HG03354 (cell line): Measurements from ENCODE around the gene COQ6.
A peak's percentile ranks its signal among the peaks of the same experiment; 100 is the strongest.
"Not testable (repeated sequence)": the region's sequence is repeated elsewhere in the genome, so short reads cannot be mapped to it uniquely, and the experiment has no call there.

Experiments used
- ATAC-seq: cut with Tn5 transposase; IDR thresholded peaks from one replicate; pipeline ENCODE4 v1.9.1; 2021; ENCODE audit warnings: mild to moderate bottlenecking; ENCODE audit not compliant: unreplicated experiment, poor library complexity, severe bottlenecking

The COQ6 gene

DNA sequence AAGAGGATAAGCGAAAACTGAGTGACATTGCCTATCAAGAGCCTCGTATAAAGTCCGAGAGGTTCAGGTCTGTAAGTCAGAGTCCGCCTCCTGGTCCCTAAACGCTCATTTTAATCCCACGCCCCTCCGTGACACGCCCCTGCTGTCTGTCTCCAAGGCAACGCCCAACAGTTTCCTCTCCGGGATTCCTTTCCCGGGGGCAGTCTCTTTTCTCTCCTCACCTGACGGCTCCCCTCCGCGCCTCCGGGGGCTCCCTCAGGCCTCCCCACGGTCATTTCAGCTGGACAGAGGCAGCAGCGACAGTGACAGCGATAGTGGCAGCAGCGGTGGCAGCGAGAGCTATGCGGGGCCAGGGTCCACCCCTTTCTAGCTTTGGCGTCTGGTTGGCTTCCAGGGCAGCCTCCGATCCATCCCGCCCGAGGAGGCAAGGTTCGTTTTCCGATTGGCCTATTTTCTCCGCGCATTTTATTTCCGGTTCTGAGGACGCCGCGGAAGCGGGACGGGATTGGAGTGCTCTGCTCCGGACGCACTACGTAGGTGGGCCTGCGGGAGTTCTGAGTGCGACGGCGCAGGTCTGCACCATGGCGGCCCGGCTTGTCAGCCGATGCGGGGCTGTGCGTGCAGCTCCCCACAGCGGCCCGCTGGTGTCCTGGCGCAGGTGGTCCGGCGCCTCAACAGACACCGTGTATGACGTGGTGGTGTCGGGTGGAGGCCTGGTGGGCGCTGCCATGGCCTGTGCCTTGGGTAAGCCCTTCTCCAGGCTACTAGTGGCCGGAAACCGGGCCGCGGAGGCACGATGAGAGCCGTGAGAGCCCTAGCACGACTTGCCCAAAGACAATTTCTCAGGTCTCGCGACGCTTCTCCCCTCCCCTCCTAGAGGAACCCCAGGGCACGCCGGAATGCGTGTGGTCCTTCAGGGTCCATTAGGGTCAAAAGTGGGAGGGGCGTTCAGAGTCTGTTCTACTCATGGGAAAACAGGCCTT lies at the start of gene COQ6, which contains the start of gene FAM161B:
COQ6 (plus strand) TSS at position 551 of the 983 bp plus-strand sequence; CDS start at position 582, 31 bp downstream.
FAM161B (minus strand) TSS at position 343 of the 983 bp plus-strand sequence; CDS start at position 275, 68 bp downstream.
- ATAC-seq: peak; percentile 92

DNA sequence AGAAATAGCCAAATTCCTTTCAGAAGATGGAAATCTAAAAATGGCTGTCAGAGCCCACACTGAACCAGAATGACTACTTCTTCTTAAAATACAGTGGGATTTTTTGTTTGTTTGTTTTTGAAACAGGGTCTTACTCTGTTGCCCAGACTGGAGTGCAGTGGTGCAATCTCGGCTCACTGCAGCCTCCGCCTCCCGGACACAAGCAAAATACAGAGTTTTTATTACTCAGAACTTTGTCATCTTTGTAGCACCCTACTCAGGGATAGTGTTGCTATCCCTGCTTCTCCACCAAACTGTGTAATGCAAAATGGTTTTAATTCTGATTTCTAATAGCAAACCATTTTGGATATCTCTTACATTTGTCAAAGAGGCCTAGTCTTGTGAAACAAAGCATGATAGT lies 47.1 kb upstream of the COQ6 start:
- ATAC-seq: no peak

DNA sequence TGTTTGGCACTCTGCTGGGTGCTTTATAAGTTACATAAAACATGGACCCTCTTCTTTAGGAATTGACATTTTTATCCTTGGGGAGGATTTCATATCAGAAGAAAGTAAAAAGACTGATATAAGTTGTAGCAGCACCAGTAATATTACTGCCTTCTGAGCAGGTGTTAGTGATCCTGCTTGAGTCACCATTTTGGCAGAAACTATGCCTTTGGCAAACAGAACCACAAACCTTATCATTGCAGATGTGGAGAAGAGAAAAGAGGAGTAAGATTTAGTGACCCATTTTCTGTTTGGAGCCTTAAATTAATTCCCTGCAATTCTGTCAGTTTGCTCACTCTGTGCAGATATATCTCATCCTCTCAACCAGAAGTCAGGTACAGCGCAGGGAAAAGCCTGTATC lies 40.4 kb upstream of the COQ6 start:
- no peak for ATAC-seq

DNA sequence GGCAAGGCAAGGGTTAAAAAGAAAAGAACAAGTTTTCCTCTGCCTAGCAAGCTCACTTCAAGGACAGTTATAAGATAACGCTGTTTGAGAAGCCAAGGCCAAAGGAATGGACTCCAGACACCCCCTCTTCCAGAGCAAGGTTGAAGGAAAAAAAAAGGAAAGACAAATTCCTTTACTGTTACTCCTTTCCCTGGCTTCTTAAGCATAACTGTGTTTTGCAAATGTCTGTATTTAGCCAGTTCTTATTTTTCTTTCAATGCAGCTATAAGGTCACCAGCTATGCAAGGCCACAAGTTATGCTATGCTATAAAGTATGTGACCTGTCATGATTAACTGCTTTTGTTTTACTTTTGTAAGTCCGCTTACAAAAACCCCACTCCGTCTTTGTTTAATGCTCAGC lies 36.8 kb upstream of the COQ6 start:
- ATAC-seq: no peak

DNA sequence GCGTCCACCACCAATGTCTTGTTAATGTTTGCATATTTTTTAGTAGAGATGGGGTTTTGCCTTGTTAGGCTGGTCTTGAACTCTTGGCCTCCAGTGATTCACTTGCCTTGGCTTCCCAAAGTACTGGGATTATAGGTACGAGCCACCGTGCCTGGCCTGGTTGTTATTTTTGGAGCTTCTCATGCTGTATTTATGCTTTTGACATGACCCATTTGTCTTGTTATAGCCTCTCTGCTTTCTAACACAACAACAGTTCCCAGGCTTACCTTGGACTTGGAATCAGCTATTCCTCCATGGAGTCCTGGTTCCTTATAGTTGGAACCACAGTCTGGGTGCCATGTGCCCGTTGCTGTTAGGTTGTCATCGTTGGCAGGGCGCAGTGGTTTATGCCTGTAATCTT lies 33.8 kb upstream of the COQ6 start:
- no peak for ATAC-seq

DNA sequence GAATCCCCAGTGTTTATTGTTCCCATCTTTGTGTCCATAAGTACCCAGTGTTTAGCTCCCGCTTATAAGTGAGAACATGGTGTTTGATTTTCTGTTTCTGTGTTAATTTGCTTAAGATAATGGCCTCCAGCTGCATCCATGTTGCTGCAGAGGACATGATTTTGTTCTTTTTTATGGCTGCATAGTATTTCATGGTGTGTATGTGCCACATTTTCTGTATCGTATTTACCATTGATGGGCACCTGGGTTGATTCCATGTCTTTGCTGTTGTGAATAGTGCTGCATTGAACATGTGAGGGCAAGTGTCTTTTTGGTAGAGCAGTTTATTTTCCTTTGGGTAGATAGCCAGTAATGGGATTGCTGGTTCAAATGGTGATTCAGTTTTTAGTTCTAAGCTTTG lies 30.6 kb upstream of the COQ6 start:
- ATAC-seq: not testable (repeated sequence)

DNA sequence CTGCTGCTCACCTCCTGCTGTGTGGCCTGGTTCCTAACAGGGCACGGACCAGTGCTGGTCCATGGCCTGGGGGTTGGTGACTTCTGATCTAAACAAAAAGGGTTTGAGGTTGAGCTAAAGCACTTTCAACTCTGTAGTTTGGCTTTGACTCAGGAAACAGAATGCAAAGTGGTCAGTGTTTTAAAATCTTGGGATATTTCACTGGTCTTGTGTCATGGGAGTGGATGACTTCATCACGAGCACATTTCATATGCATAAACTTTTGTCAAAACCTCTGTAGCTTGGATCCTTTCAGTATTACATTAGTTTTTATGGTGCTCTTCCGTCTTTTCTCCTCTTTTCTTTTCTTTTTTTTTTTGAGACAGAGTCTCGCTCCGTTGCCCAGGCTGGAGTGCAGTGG lies 25.8 kb upstream of the COQ6 start:
- ATAC-seq: no peak

DNA sequence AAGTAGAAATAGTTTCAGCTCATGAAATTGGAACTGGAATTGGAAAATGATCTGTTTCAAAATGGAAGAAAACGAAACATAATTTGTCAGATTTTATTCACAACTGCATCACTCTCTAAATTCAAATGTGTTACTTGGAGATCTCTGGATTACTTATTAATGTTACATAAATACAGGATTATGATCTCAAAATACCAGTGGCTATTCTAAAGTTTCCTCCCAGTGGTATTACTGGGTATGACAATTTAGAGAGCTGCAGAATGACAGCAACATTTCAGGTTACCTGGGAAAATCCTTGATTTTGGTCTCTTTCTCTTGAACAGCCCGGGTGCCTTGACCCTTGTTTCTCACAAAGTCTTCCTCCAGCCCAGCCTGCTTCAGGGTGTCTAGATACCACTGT lies 14.4 kb upstream of the COQ6 start:
- ATAC-seq: no peak

DNA sequence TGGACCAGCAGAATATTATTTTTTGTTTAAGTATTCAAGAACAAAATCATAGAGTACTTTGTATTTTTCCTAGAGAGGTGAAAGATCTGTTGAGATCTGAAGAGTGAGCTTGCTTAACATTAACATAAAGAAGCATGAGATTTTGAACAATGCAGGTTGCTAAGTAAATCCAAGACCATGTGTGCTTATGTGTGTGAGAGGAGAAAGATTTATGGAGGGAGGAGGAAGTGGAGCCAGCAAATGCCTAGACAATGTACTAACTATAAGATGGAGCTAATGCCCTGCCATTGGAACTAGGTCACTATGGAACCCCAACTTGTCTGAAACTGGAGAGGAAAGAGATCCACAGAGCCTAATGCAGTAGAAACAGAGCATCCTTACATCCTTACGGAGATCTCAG lies 13.6 kb upstream of the COQ6 start:
- ATAC-seq: no peak

DNA sequence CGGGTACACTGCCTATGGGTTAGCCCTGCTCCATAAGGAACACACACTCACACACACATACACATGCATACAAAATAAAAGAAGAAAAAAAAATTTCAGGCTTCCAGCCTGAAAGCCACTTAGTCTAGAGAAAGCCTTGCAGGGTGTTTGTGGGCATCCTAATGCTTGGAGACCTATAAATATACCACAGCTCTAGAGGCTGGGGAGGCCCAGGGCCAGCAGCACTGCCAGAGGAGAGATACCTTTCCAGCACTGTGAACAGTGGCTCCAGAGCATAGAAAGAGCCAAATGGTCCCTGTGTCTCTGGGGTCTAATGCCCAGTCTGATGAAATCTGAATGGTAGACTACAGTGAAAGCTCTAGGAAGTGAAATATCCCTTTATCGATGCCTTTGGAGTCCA lies 13.1 kb upstream of the COQ6 start:
- no peak for ATAC-seq

DNA sequence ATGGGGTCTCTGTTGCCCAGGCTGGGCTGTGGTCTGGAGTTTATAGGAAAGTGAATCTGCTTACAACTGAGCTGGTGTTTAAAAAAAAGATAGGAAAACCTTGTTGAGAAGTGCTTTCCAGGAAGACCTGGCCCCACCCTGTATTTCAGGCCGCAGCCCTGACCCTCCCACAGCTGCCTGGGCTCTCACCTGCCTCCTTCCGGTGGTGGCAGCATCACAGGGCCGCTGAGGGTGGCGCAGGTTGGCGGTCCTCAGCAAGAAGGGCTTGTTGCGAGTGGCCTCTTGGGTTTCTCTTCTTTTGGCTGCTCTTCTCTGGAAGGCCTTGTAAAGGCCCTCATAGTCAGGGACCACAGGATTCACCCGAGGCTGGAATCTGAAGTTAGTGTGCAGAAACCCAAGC lies 7.9 kb upstream of the COQ6 start:
- ATAC-seq: no peak

DNA sequence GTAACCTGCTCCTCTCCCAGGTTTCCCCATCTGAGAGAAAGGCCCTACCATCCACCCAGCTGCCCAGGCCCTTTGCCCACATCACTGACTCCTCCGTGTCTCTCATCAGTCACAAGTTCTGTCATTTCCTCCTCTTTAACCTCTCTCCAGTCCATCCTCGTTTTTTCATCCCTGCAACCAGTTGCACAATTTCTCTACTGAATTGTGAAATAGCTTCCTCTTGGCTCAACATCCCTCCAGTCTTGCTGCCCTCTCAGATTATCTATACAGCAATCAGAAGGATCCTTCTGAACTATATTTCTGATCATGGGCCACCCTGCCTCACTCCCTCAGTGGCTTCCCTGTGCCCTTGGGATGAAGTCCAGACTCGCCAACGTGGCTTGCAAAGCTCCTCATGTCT lies 7.0 kb upstream of the COQ6 start:
- no peak for ATAC-seq

DNA sequence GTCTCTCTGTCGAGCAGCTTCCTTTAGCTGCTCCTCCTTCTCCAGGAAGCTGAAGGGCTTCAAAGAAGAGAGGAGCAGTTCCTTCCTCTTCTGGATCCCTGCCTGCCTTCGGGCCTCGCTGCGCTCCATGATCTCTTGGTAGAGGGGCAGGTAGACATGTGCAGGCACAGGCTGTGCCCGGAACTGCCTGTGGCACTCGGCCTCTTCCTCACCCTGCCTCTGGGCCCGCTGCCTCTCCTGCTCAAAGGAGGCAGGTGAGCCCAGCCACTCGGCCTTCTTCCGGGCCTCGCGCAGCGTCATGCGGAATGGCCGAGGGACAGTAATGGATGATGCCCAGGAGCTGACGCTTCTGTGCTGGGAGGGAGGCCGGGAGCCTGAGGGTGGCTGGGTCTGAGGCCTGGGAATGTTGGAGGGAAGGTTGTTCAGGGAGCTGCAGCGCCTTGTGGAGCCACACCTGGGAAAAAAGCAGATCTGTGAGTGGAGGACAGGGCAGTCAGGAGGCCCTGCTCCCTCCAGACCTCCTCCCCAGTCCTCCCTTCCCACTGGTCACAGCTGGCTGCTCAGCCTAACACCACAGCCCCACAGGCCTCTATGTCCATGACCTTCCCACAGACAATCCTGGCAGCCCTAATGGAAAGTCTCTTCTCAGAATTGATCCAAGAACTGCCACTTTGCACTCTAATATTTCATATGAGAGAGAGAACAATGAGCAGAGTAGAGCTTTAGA lies 5.5 kb upstream of the COQ6 start:
- no peak for ATAC-seq

DNA sequence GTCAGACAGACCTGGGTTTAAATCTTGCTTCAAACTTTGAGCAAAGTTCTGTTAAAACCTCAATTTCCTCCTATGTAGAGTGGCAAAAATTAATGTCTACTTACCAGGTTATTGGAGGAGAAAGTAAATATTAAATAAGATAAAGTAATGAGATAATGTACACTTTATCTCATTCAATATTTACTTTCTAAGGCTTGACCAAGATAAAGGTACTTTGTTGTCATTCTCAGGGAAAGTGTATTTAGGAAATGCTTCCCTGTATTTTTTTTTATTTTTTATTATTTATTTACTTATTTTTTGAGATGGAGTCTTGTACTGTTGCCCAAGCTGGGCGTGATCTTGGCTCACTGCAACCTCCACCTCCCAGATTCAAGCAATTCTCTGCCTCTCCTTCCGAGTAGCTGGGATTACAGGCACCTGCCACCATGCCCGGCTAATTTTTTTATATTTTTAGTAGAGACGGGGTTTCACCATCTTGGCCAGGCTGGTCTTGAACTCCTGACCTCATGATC lies 4.9 kb upstream of the COQ6 start:
- no peak for ATAC-seq

DNA sequence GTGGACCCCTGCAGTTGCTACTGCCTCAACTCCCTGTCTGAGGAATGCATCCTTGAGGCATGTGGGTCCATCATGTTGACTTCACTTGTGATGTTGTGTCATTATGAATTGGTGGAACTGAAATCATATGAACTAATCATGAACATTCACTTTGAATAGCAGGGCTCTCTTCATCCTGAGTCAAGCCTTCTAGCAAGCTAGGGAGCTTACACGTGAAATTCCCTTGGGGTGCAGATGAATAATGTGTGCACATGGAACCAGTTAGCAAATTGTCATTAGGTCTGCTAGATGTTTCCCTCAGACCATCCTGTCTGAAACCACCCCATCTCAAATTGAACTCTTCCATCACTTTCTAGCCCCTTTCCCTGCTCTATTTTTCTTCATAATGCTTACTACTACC lies 3.6 kb downstream of the COQ6 start:
- no peak for ATAC-seq

DNA sequence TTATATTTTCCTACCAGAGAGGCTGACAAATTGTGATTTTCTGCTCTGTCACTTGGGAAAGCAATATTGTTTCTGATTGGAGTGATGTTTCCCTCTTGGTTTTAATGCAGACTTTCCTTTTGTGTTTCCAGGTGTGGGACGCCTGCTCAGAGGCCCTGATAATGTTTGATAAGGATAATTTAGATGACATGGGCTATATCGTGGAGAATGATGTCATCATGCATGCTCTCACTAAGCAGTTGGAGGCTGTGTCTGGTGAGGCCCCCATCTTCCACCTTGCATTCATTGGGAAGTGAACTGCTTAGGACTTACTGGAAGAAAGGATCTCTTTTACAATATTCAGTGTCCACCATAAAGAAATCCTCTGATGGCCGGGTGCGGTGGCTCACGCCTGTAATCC lies 5.6 kb downstream of the COQ6 start:
- no peak for ATAC-seq

DNA sequence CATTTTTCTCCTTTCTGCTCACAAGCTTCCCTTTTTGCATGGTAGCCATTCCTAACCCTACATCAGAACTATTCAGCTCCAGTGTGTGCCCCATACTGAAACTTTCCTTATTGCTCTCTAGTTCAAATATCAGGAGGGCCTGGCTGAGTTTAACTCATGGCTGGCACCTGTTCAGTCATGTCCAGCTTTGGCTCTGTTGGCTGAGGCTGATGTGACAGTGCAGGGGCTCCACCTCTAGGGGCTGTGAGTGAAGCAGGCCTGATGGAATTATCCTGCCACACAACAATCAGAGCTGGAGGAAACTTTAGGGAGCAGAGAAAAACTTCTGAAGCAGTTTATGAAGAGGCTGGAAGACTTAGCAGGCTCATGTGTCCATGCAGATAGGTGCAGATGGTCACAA lies 8.5 kb downstream of the COQ6 start:
- ATAC-seq: no peak

DNA sequence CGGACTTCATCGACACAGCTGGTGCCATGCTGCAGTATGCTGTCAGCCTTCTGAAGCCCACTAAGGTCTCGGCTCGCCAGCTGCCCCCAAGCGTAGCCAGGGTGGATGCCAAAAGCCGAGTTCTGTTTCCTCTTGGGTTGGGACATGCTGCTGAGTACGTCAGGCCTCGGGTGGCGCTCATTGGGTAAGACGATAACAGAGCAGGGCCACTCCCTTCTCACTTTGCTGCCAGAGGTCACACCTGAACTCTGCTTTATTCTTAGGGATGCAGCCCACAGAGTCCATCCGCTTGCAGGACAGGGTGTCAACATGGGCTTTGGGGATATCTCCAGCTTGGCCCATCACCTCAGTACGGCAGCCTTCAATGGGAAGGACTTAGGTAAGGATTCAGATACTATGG lies 11.1 kb downstream of the COQ6 start:
- no peak for ATAC-seq

DNA sequence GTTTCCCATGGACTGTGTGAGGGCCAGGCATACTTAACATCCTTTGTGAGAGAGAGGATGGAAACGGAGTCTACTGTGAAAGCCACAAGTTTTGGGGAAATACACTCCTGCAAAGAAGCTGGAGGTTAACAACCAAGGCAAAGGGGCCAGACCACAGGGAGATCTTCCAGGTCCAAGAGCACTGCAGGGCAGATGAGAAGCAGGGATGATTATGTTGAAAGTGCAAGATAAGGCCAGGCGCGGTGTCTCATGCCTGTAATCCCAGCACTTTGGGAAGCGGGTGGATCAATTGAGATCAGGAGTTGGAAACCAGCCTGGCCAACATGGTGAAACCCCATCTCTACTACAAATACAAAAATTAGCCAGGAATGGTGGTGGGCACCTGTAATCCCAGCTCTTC lies 15.1 kb downstream of the COQ6 start:
- no peak for ATAC-seq

DNA sequence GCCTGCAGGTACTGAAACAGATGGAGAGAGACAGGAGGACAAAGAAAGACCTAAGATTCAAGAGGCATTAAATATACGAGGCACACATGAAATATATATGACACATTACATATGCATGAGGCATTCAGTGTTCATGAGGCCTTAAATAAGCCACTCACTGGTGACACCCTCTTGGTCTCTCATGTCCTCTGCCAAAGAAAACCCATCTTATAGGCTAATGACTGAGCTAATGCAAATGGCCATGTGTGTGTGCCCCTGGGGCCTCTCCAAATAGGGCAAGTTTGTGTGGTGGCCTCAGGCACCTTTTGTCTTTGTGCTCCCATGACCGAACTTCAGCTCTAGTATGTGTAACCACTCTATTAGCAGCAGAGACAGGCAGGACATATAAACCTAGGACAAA lies 18.8 kb downstream of the COQ6 start:
- ATAC-seq: no peak

DNA sequence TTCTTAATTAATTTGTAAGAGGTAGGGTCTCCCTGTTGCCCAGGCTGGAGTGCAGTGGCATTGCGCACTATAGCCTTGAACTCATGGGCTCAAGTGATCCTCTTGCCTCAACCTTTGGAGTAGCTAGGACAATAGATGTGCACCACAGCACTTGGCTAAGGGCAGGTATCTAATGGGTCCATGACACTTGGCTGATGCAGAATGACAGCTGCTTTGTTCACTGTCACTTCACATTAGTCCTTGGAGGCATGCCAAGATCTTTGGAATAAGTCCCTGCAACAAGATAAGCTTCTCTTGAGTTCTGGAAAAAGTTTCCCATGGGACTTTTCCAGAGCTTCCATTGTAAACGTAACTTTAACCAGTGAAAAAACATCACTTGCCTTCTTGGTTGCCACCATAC lies 23.4 kb downstream of the COQ6 start:
- ATAC-seq: no peak
